A673 (cell line): ENCODE results near the gene PMM2. TPM values are rescaled to one million over a fixed set of nuclear protein-coding genes. Genes with fewer than 3 reads are reported as not detected.

Source experiments
- BruUV-seq: library from RNA; stranded (reverse); fragments of 400-500 nt; replicated peaks from 2 replicates; lab custom pipeline; 2021; lab: Mats Ljungman, UMichigan
- CTCF ChIA-PET: fragments of 300-600 bp; sonication (Branson Sonifier 250); formaldehyde crosslinking; loops from one replicate; lab custom pipeline; 2022; ENCODE audit warnings: antibody characterized with exemption; lab: Charles Lee
- POLR2A ChIA-PET: fragments of 300-600 bp; sonication (Branson Sonifier 250); formaldehyde crosslinking; loops from one replicate; lab custom pipeline; 2022; ENCODE audit warnings: antibody characterized with exemption; ENCODE audit not compliant: low non-redundant PET; lab: Charles Lee
- DNase-seq: peaks from one replicate; pipeline ENCODE4 v3.0.0-alpha.2; 2015; ENCODE audit warnings: low spot score
- H3K27ac ChIP-seq: fragments of 200-600 bp; sonication (generic); 2 replicates; pipeline ENCODE4 v1.5.1; 2016; ENCODE audit warnings: mixed run types, low read depth, mild to moderate bottlenecking, mixed read lengths, antibody characterized with exemption, low read length; ENCODE audit not compliant: poor library complexity, severe bottlenecking
- H3K27me3 ChIP-seq: fragments of 200-600 bp; sonication (generic); replicated peaks from 2 replicates; pipeline ENCODE4 v1.6.1; 2017; ENCODE audit warnings: mixed run types, low read depth, mild to moderate bottlenecking, mixed read lengths, antibody characterized with exemption, low read length; ENCODE audit not compliant: insufficient read depth, poor library complexity
- H3K36me3 ChIP-seq: fragments of 200-600 bp; sonication (generic); 2 replicates; pipeline ENCODE4 v1.6.1; 2016; ENCODE audit warnings: mixed run types, mild to moderate bottlenecking, mixed read lengths, antibody characterized with exemption, low read length; ENCODE audit not compliant: insufficient read depth, poor library complexity, severe bottlenecking
- H3K4me1 ChIP-seq: fragments of 200-600 bp; sonication (generic); 2 replicates; pipeline ENCODE4 v1.6.1; 2017; ENCODE audit warnings: mixed run types, mild to moderate bottlenecking, mixed read lengths, antibody characterized with exemption, low read length; ENCODE audit not compliant: insufficient read depth, poor library complexity, severe bottlenecking
- H3K4me3 ChIP-seq: fragments of 200-600 bp; sonication (generic); 2 replicates; pipeline ENCODE4 v1.5.1; 2016; ENCODE audit warnings: low read depth, mixed run types, mild to moderate bottlenecking, mixed read lengths, low read length; ENCODE audit not compliant: poor library complexity, severe bottlenecking
- H3K9me3 ChIP-seq: fragments of 200-600 bp; sonication (generic); 2 replicates; pipeline ENCODE4 v1.6.1; 2016; ENCODE audit warnings: mixed run types, low read depth, mild to moderate bottlenecking, mixed read lengths, antibody characterized with exemption, low read length; ENCODE audit not compliant: poor library complexity, severe bottlenecking
- EZH2 ChIP-seq: fragments of 200-600 bp; sonication (generic); IDR thresholded peaks from 2 replicates; pipeline ENCODE4 v1.6.1; 2017; ENCODE audit warnings: borderline replicate concordance, low read depth, mild to moderate bottlenecking, mixed read lengths, antibody characterized with exemption, low read length; ENCODE audit not compliant: poor library complexity, severe bottlenecking
- intact Hi-C: fragments of 100-400 bp; cut with micrococcal nuclease; formaldehyde crosslinking; loops from one replicate; pipeline ENCODE4 v1.10.0; 2022; ENCODE audit not compliant: unreplicated experiment
- total RNA-seq: library from RNA; stranded (reverse); gene quantifications from 2 replicates; pipeline ENCODE4 v1.2.3, GENCODE V29; 2021
- TF ChIP-seq, protein P1 (sequence below): fragments of 300-800, 200-600 bp; sonication (generic); conservative IDR thresholded peaks from 2 replicates; pipeline ENCODE4 v1.5.1; 2017; ENCODE audit warnings: low read depth, mild to moderate bottlenecking, antibody characterized with exemption, low read length, moderate library complexity, mixed read lengths

Gene PMM2
- total RNA-seq, 1 experiment from 2014 or later: 54.8 TPM

DNA sequence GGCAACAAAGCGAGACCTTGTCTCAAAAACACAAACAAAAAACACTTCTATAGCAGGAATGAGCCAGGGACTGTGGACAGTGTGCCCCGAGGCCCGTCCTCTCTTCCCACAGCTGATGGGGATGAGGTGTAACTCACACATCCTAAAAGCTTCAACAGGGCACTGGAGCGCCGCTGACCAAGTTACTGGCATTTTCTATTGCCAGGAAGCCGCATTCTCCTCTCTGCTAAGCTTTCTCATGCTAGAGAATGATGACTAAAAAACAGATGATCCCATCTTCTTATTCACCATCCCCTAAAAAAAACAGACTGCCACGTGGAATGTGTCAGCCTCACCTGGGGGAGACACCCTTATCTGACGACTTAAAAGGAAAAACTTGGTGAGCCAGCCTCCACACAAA is 54.9 kb downstream of the PMM2 start:
- no peaks in the 10 kb centered on the region for H3K27me3 ChIP-seq
- BruUV-seq: no TSS peak
- ChIA-PET CTCF (no interaction called here), POLR2A (no interaction called here)
- intact Hi-C loops: no loop called here
- H3K4me3 ChIP-seq: no peak overlapping the region
- H3K27ac ChIP-seq: no peak overlapping the region
- TF ChIP-seq, protein P1, sequence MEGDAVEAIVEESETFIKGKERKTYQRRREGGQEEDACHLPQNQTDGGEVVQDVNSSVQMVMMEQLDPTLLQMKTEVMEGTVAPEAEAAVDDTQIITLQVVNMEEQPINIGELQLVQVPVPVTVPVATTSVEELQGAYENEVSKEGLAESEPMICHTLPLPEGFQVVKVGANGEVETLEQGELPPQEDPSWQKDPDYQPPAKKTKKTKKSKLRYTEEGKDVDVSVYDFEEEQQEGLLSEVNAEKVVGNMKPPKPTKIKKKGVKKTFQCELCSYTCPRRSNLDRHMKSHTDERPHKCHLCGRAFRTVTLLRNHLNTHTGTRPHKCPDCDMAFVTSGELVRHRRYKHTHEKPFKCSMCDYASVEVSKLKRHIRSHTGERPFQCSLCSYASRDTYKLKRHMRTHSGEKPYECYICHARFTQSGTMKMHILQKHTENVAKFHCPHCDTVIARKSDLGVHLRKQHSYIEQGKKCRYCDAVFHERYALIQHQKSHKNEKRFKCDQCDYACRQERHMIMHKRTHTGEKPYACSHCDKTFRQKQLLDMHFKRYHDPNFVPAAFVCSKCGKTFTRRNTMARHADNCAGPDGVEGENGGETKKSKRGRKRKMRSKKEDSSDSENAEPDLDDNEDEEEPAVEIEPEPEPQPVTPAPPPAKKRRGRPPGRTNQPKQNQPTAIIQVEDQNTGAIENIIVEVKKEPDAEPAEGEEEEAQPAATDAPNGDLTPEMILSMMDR: no peak
- TF ChIP-seq EZH2: no peak
- no peaks in the 10 kb centered on the region for H3K9me3 ChIP-seq
- H3K36me3 ChIP-seq: peaks cover 93% of the 10 kb centered on the region
- no peak for DNase-seq
- peaks cover 10% of the 10 kb centered on the region for H3K4me1 ChIP-seq

DNA sequence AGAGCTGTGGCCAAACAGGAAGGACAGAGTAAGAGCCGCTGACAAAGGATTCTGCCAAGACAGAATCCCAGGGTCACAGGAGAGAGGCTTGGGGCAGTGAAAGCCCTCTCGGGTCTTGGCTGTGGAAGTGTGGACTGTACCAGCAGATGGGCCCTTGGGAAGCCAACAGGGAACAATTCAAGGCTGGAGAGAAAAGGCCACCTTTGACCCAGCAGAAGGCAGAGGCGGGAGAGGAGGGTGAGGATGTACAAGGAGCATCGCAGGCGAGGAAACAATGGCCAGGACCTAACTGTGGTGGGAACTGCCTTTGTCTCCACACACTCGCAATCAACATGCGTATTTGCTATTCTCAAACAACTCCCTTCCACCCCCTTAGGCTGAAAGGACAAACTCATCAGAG is 55.5 kb downstream of the PMM2 start:
- TF ChIP-seq EZH2: no peak
- TF ChIP-seq, protein P1: no peak
- no peaks in the 10 kb centered on the region for H3K9me3 ChIP-seq
- POLR2A ChIA-PET: no interaction called here
- H3K4me3 ChIP-seq: no peak overlapping the region
- no peak overlapping the region for H3K27ac ChIP-seq
- H3K27me3 ChIP-seq: no peaks in the 10 kb centered on the region
- H3K36me3 ChIP-seq: peaks cover 90% of the 10 kb centered on the region
- no peak for DNase-seq
- BruUV-seq: no TSS peak
- intact Hi-C loops: no loop called here
- CTCF ChIA-PET: interaction anchor here (1.0 kb wide), 1 partner anchor 13 kb away, joined by 3 read pairs; no protein-coding TSS in a partner anchor
- H3K4me1 ChIP-seq: peaks cover 10% of the 10 kb centered on the region

DNA sequence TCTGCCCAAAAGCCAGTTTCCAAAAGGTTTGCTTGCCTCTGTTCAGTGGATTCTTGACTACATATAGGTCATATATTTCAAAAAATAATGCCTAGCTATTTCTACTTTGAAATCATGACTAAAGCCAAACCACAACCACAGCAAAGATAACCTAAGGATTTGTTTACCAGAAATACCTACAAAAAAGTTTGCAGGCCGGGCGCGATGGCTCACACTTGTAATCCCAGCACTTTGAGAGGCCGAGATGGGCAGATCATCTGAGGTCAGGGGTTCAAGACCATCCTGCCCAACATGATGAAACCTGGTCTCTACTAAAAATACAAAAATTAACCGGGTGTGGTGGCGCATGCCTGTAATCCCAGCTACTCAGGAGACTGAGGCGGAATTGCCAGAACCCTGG is 56.0 kb downstream of the PMM2 start:
- peaks cover 10% of the 10 kb centered on the region for H3K4me1 ChIP-seq
- TF ChIP-seq, protein P1: no peak
- no peak for TF ChIP-seq EZH2
- DNase-seq: no peak
- no peaks in the 10 kb centered on the region for H3K9me3 ChIP-seq
- peak overlapping the region; percentile 54 for H3K27ac ChIP-seq
- ChIA-PET POLR2A (no interaction called here), CTCF (interaction anchor here (1.0 kb wide), 1 partner anchor 12 kb away, joined by 3 read pairs; no protein-coding TSS in a partner anchor)
- intact Hi-C loops: no loop called here
- H3K4me3 ChIP-seq: no peak overlapping the region
- H3K36me3 ChIP-seq: peaks cover 90% of the 10 kb centered on the region
- BruUV-seq: no TSS peak
- no peaks in the 10 kb centered on the region for H3K27me3 ChIP-seq
